Measurements from ENCODE around the gene METTL25B.
A peak's percentile ranks its signal among the peaks of the same experiment; 100 is the strongest.

DNA sequence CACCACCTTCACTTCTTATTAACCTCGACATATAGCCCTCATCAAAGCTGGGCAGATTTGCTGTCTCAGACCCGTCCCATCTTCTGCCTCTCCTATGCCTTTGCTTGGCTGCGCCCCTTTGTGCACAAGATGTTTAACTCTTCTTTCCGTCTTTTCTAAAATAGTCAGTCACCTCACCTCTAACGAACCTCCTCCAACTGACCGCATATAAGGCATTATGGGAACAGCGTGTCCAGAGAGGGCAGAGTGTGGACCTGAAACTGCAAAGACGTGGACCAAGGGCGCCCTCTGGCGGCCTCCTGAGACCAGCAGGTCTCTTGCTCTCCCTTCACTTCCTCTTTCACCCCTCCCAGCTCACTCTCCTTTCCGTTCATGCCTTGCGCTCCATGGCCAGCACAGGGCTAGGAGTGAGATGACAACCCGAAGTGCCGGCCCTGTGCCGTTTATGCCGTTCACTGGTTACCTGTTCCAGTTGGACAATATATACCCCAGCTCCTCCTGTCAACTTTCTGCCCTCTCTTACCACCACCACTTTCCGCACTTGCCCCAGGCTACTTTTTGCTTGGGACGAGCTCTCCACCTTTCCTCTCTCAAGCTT lies 2.5 kb upstream of the METTL25B start:
- TF ChIP-seq, protein P1, sequence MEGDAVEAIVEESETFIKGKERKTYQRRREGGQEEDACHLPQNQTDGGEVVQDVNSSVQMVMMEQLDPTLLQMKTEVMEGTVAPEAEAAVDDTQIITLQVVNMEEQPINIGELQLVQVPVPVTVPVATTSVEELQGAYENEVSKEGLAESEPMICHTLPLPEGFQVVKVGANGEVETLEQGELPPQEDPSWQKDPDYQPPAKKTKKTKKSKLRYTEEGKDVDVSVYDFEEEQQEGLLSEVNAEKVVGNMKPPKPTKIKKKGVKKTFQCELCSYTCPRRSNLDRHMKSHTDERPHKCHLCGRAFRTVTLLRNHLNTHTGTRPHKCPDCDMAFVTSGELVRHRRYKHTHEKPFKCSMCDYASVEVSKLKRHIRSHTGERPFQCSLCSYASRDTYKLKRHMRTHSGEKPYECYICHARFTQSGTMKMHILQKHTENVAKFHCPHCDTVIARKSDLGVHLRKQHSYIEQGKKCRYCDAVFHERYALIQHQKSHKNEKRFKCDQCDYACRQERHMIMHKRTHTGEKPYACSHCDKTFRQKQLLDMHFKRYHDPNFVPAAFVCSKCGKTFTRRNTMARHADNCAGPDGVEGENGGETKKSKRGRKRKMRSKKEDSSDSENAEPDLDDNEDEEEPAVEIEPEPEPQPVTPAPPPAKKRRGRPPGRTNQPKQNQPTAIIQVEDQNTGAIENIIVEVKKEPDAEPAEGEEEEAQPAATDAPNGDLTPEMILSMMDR (IDR thresholded peaks at IDR 0.05; ENCODE audit: low read depth, low read length), result peak; percentile 96
- no peak for TF ChIP-seq EZH2phosphoT487 (IDR thresholded peaks at IDR 0.05; ENCODE audit: low read depth)
